Kidney (tissue), 14 donors: ENCODE measurements around the gene GRM7. TPM values are rescaled to one million over a fixed set of nuclear protein-coding genes. Genes with fewer than 3 reads are reported as not detected.

Experiments
- DNase-seq, 5 donors: peaks; one replicate each; pipeline ENCODE4 v3.0.0-alpha.2; 2013 to 2020
- FAIRE-seq: peaks from 2 replicates; lab custom pipeline; 2012; peaks lifted over from hg19 to GRCh38; lab: Jason Lieb, UNC
- H3K27ac ChIP-seq, 2 donors: one replicate each; pipeline ENCODE4 v1.7.0; 2013; ENCODE audit warnings: low read depth in 2 of 2, low read length in 2 of 2, inconsistent platforms in 1 of 2
- H3K27me3 ChIP-seq: one replicate; pipeline ENCODE4 v1.7.1; 2013; ENCODE audit warnings: low read length, inconsistent platforms; ENCODE audit not compliant: control insufficient read depth, insufficient read depth
- H3K36me3 ChIP-seq, 3 donors: one replicate each; pipeline versions ENCODE4 v1.7.0 to v1.7.1; 2013; ENCODE audit warnings: low read length in 3 of 3, control low read depth in 1 of 3, inconsistent platforms in 1 of 3; ENCODE audit not compliant: insufficient read depth in 3 of 3, control insufficient read depth in 2 of 3
- H3K4me1 ChIP-seq, 3 donors: one replicate each; pipeline versions ENCODE4 v1.7.0 to v1.7.1; 2013; ENCODE audit warnings: low read length in 3 of 3, inconsistent platforms in 1 of 3, low read depth in 1 of 3; ENCODE audit not compliant: control insufficient read depth in 2 of 3, insufficient read depth in 2 of 3
- H3K4me3 ChIP-seq, 3 donors: one replicate each; pipeline versions ENCODE4 v1.7.0 to v1.8.1; 2013; ENCODE audit warnings: low read length in 3 of 3, control low read depth in 1 of 3, inconsistent platforms in 1 of 3
- H3K9ac ChIP-seq, 3 donors: one replicate each; pipeline versions ENCODE4 v1.7.0 to v1.7.1; 2013; ENCODE audit warnings: low read length in 3 of 3, control low read depth in 1 of 3, inconsistent platforms in 1 of 3
- H3K9me3 ChIP-seq, 3 donors: one replicate each; pipeline versions ENCODE4 v1.7.0 to v1.7.1; 2013; ENCODE audit warnings: low read length in 3 of 3, control low read depth in 1 of 3, inconsistent platforms in 1 of 3; ENCODE audit not compliant: control insufficient read depth in 2 of 3, insufficient read depth in 1 of 3
- CTCF ChIP-seq: IDR thresholded peaks from 3 replicates; pipeline ENCODE4 v1.5.1; 2012; ENCODE audit warnings: mild to moderate bottlenecking, moderate library complexity, borderline replicate concordance; ENCODE audit not compliant: insufficient read depth; ENCODE audit errors: extremely low read depth
- intact Hi-C: fragments of 100-400 bp; cut with DNase I; formaldehyde crosslinking; loops from one replicate; pipeline ENCODE4 v1.11.1; 2022
- polyA plus RNA-seq: library from polyadenylated mRNA; stranded (reverse); fragments of 350-450 nt; fragmentation: Illumina TruSeq; extraction: RNeasy Lipid Tissue Mini Kit (QIAGEN cat#74804); gene quantifications from one replicate; pipeline ENCODE4 v1.2.3, GENCODE V29; 2014; ENCODE audit warnings: low read depth, low replicate concordance; ENCODE audit not compliant: insufficient read depth
- total RNA-seq: library from RNA; stranded (reverse); fragmentation: NEBNext Ultra II Directional; extraction: Animal tissue kit (Norgen Biotek cat#: 25700); gene quantifications from one replicate; pipeline ENCODE4 v1.2.1, GENCODE V29; 2021
- donor health status: control.
- donor health status: control.
- donor health status: control.
- donor health status: control.
- donor health status: control.
- donor health status: DM: yes; HTN: yes; CAD: no.
- donor health status: Normal renal cell carcinoma (clear cell type).

The GRM7 gene
- total and polyA plus RNA-seq, 2 donors from 2014 or later = 0.16 TPM; not detected in 1

DNA sequence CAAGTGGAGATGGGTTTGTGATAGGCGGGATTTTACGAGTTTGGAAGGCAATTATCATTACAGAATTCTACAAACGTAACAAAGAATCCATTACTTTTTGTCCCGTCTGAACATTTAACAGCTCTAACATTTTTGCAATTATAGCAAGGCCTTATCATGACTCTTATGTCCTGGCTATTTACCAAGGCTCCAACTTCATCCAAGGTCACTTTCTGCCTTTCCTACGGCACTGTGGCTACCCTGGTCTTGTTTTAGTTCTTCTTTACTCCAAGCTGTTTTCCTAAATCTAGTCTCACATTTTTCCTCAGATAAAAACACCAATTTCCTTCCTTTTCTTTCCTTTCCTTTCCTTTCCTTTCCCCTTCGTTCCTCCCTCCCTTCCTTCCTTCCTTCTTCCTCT lies 33.5 kb upstream of the GRM7 start:
- DNase-seq (no peak), FAIRE-seq (no peak)
- Histone ChIP-seq H3K4me1 (no peaks in the 10 kb centered on the region), H3K27me3 (no peaks in the 10 kb centered on the region), H3K4me3 (no peak overlapping the region), H3K9me3 (no peaks in the 10 kb centered on the region), H3K9ac (no peak overlapping the region), H3K36me3 (no peaks in the 10 kb centered on the region), H3K27ac (no peak overlapping the region)
- intact Hi-C loops = no loop called here
- TF ChIP-seq CTCF = no peak

DNA sequence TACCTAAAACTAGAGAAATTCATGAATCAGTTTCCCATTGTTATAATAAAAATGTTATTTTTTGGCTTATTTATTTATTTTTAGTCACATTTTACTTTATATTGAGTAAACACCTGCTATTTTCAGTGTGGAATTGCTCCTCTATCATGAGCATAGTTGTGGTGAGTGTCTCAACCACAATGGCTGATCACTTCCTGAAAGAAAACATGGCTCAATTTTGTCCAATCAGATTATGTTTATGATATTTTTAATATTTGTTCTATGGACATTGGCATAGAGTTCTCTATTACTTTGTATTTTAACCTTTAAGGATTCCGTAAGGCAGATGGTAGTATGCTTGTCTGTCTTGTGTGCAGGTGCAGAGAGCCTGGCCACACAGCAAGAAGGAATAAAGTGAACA lies 16.2 kb upstream of the GRM7 start:
- no peak overlapping the region for H3K4me3 ChIP-seq
- no peak for DNase-seq
- TF ChIP-seq CTCF = no peak
- no peak for FAIRE-seq
- no peaks in the 10 kb centered on the region for H3K36me3 ChIP-seq
- no peaks in the 10 kb centered on the region for H3K4me1 ChIP-seq
- no peaks in the 10 kb centered on the region for H3K9me3 ChIP-seq
- H3K27me3 ChIP-seq = no peaks in the 10 kb centered on the region
- H3K27ac ChIP-seq = no peak overlapping the region
- no peak overlapping the region for H3K9ac ChIP-seq
- intact Hi-C loops = no loop called here

DNA sequence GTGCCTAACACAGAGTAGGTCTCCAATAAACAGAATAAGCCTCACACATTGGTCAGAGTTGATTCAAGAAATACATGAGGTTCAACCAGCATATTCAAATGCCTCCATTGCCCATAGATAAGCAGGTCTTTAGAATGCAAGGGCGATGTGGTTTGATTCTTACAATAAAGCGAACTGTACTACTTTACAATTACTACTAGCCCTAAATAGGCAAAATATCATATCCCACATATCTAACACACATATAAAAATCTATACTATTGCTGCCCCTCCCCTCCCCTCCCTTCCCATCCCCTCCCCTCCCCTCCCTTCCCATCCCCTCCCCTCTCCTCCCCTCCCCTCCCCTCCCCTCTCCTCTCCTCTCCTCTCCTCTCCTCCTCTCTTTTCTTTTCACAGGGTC lies 6.7 kb upstream of the GRM7 start:
- FAIRE-seq = no peak
- Histone ChIP-seq H3K9me3 (no peaks in the 10 kb centered on the region), H3K4me1 (no peaks in the 10 kb centered on the region), H3K27ac (no peak overlapping the region), H3K27me3 (no peaks in the 10 kb centered on the region), H3K9ac (no peak overlapping the region), H3K36me3 (no peaks in the 10 kb centered on the region), H3K4me3 (no peak overlapping the region)
- DNase-seq = no peak
- intact Hi-C loops = no loop called here
- TF ChIP-seq CTCF = no peak

- H3K27ac ChIP-seq = no peak overlapping the region
- FAIRE-seq (no peak), DNase-seq (no peak)
- H3K9ac ChIP-seq = no peak overlapping the region
- peaks cover 0 to 7% (median 0%) of the 10 kb centered on the region in 3 donors for H3K4me1 ChIP-seq
- H3K36me3 ChIP-seq = no peaks in the 10 kb centered on the region
- peaks cover 17% of the 10 kb centered on the region for H3K27me3 ChIP-seq
- intact Hi-C loops = no loop called here
- H3K4me3 ChIP-seq = no peak overlapping the region
- no peaks in the 10 kb centered on the region for H3K9me3 ChIP-seq
- no peak for TF ChIP-seq CTCF
Observed at GRCh38 chr3:6857510-6857909, 3.4 kb upstream of the GRM7 start.
